Measurements from ENCODE around the gene ZNF695. TPM values are rescaled to one million over a fixed set of nuclear protein-coding genes. Genes with fewer than 3 reads are reported as not detected.

ZNF695 gene
- total and polyA plus RNA-seq, 2 of the 13 experiments (the other 11 are each of a cell fraction or from before 2014, with no cell fraction given) = 2.9 to 11.6 TPM

DNA sequence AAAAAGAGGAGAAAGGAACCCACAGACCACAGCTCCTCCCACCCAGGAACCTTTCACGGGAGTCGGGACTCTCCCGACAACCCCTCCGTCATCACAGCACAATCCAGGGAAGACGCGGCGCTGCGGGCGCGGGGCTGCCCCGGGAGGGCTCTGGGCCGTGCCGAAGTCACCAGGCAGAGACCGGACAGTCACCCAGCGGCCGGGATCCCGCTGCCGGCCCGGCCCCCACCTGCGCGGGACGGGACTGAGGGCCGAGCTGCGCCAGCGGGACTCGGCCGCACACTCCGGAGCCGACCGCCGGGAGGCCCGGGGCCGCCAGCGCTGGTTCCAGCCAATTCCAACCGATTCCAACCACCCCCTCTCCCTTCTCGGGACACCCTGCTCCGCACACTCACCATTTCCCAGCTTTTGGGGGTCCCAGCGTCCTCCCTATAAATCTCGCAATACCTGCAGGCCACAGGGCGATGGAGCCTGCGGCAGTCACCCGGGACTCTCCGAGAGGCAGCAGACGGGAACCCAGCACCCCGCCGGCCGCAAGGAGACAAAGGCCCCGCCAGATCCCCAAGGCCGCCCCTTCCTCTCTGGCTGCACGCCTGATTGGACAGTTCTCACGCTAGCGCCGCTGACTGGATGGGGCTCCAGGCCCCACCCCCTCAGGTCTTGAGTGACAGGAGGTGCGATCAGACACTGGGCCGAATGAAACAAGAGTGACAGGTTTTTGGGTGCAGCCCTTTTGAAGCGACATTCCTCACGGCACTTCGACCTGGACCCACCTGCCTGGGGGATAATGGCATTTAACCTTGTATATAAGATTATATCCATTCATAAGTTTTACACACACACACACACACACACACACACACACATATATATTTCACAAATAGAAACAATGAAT lies at the start of gene ZNF695 (continued):
- TF ChIP-seq ZNF253 (CRISPR knock-in tag; IDR thresholded peaks at IDR 0.05; ENCODE audit: borderline replicate concordance) (peak; percentile 33; the same call in 1 of the 2 replicates), ZNF143 (CRISPR knock-in tag; IDR thresholded peaks at IDR 0.05) (no peak), ARNT2 (CRISPR knock-in tag; IDR thresholded peaks at IDR 0.05; ENCODE audit: low read depth) (0 out of 2 replicates have a peak, but pooled peaks have one; percentile 42), LCORL (IDR thresholded peaks at IDR 0.05) (peak; percentile 67), LCORL (CRISPR knock-in tag; IDR thresholded peaks at IDR 0.05) (0 out of 2 replicates have a peak, but pooled peaks have one; percentile 23), TBX2 (CRISPR knock-in tag; IDR thresholded peaks at IDR 0.05; ENCODE audit: borderline replicate concordance) (0 out of 2 replicates have a peak, but pooled peaks have one; percentile 12), KMT2A (CRISPR knock-in tag; IDR thresholded peaks at IDR 0.05) (peak; percentile 82; the same call in 1 of the 2 replicates), ETV5 (CRISPR knock-in tag; IDR thresholded peaks at IDR 0.05; ENCODE audit: borderline replicate concordance) (no peak), HMG20B (CRISPR knock-in tag; conservative IDR thresholded peaks at IDR 0.05) (no peak), GABPA (IDR thresholded peaks at IDR 0.05; ENCODE audit: low read depth, low read length) (peak; percentile 50), GABPA (CRISPR knock-in tag; IDR thresholded peaks at IDR 0.05; ENCODE audit: low read depth) (peak; percentile 79), POLR2AphosphoS5 (IDR thresholded peaks at IDR 0.05; ENCODE audit: low read depth, low read length) (peak; percentile 80), TGIF2 (CRISPR knock-in tag; IDR thresholded peaks at IDR 0.05) (peak; percentile 81; the same call in 1 of the 2 replicates), AGO2 (optimal IDR thresholded peaks at IDR 0.05; ENCODE audit: low read depth, low read length) (peak; percentile 53), POLR2G (IDR thresholded peaks at IDR 0.05; ENCODE audit: low read depth, low read length) (peak; percentile 75), DR1 (CRISPR knock-in tag; IDR thresholded peaks at IDR 0.05) (peak; percentile 47; the same call in 1 of the 2 replicates), ZNF790 (CRISPR knock-in tag; IDR thresholded peaks at IDR 0.05; ENCODE audit: borderline replicate concordance) (no peak), ZNF616 (CRISPR knock-in tag; IDR thresholded peaks at IDR 0.05; ENCODE audit: low read depth) (no peak), NFYB (CRISPR knock-in tag; IDR thresholded peaks at IDR 0.05) (peak; percentile 97)
- TF ChIP-seq, protein P1, sequence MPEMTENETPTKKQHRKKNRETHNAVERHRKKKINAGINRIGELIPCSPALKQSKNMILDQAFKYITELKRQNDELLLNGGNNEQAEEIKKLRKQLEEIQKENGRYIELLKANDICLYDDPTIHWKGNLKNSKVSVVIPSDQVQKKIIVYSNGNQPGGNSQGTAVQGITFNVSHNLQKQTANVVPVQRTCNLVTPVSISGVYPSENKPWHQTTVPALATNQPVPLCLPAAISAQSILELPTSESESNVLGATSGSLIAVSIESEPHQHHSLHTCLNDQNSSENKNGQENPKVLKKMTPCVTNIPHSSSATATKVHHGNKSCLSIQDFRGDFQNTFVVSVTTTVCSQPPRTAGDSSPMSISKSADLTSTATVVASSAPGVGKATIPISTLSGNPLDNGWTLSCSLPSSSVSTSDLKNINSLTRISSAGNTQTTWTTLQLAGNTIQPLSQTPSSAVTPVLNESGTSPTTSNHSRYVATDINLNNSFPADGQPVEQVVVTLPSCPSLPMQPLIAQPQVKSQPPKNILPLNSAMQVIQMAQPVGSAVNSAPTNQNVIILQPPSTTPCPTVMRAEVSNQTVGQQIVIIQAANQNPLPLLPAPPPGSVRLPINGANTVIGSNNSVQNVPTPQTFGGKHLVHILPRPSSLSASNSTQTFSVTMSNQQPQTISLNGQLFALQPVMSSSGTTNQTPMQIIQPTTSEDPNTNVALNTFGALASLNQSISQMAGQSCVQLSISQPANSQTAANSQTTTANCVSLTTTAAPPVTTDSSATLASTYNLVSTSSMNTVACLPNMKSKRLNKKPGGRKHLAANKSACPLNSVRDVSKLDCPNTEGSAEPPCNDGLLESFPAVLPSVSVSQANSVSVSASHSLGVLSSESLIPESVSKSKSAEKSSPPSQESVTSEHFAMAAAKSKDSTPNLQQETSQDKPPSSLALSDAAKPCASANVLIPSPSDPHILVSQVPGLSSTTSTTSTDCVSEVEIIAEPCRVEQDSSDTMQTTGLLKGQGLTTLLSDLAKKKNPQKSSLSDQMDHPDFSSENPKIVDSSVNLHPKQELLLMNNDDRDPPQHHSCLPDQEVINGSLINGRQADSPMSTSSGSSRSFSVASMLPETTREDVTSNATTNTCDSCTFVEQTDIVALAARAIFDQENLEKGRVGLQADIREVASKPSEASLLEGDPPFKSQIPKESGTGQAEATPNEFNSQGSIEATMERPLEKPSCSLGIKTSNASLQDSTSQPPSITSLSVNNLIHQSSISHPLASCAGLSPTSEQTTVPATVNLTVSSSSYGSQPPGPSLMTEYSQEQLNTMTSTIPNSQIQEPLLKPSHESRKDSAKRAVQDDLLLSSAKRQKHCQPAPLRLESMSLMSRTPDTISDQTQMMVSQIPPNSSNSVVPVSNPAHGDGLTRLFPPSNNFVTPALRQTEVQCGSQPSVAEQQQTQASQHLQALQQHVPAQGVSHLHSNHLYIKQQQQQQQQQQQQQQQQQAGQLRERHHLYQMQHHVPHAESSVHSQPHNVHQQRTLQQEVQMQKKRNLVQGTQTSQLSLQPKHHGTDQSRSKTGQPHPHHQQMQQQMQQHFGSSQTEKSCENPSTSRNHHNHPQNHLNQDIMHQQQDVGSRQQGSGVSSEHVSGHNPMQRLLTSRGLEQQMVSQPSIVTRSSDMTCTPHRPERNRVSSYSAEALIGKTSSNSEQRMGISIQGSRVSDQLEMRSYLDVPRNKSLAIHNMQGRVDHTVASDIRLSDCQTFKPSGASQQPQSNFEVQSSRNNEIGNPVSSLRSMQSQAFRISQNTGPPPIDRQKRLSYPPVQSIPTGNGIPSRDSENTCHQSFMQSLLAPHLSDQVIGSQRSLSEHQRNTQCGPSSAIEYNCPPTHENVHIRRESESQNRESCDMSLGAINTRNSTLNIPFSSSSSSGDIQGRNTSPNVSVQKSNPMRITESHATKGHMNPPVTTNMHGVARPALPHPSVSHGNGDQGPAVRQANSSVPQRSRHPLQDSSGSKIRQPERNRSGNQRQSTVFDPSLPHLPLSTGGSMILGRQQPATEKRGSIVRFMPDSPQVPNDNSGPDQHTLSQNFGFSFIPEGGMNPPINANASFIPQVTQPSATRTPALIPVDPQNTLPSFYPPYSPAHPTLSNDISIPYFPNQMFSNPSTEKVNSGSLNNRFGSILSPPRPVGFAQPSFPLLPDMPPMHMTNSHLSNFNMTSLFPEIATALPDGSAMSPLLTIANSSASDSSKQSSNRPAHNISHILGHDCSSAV (CRISPR knock-in tag; IDR thresholded peaks at IDR 0.05; ENCODE audit: borderline replicate concordance) = no peak
- TF ChIP-seq, protein P2, sequence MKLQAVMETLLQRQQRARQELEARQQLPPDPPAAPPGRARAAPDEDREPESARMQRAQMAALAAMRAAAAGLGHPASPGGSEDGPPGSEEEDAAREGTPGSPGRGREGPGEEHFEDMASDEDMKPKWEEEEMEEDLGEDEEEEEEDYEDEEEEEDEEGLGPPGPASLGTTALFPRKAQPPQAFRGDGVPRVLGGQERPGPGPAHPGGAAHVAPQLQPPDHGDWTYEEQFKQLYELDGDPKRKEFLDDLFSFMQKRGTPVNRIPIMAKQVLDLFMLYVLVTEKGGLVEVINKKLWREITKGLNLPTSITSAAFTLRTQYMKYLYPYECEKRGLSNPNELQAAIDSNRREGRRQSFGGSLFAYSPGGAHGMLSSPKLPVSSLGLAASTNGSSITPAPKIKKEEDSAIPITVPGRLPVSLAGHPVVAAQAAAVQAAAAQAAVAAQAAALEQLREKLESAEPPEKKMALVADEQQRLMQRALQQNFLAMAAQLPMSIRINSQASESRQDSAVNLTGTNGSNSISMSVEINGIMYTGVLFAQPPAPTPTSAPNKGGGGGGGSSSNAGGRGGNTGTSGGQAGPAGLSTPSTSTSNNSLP (IDR thresholded peaks at IDR 0.05; ENCODE audit: low read depth, low read length) = 0 out of 2 replicates have a peak, but pooled peaks have one; percentile 28

Data from HepG2 (cell line).